SU-DHL-6 (cell line): ENCODE results near the gene CRYBB1.

Source experiments
- H2AFZ ChIP-seq: fragments of 200-600 bp; sonication (generic); 2 replicates; pipeline ENCODE4 v1.6.1; 2014; ENCODE audit warnings: low read depth, mild to moderate bottlenecking, moderate library complexity, mixed read lengths, antibody characterized with exemption, low read length; ENCODE audit not compliant: severe bottlenecking
- H3F3A ChIP-seq: fragments of 200-600 bp; shearing (Covaris generic); 2 replicates; pipeline ENCODE4 v1.6.0; 2016; ENCODE audit warnings: antibody characterized with exemption, mild to moderate bottlenecking; ENCODE audit not compliant: insufficient read depth
- H3K27ac ChIP-seq: fragments of 200-600 bp; sonication (generic); 2 replicates; pipeline ENCODE4 v1.5.1; 2016; ENCODE audit warnings: low read depth, mild to moderate bottlenecking, low read length, moderate library complexity, mixed read lengths
- H3K27me3 ChIP-seq: fragments of 200-600 bp; sonication (generic), shearing (Covaris generic); 2 replicates; pipeline ENCODE4 v1.6.0; 2014; ENCODE audit warnings: mild to moderate bottlenecking, low read length
- H3K36me3 ChIP-seq: fragments of 200-600 bp; sonication (generic); 2 replicates; pipeline ENCODE4 v1.6.1; 2014; ENCODE audit warnings: mild to moderate bottlenecking, low read length, mixed read lengths
- H3K4me2 ChIP-seq: fragments of 300-600, 200-600 bp; shearing (Covaris generic), sonication (generic); 2 replicates; pipeline ENCODE4 v1.6.0; 2014; ENCODE audit warnings: low read length, low read depth, mild to moderate bottlenecking; ENCODE audit not compliant: poor library complexity, severe bottlenecking
- H3K4me3 ChIP-seq: fragments of 200-600 bp; sonication (generic); 2 replicates; pipeline ENCODE4 v1.5.1; 2014; ENCODE audit warnings: antibody characterized with exemption, low read length, mild to moderate bottlenecking, mixed read lengths; ENCODE audit not compliant: insufficient read depth, poor library complexity, severe bottlenecking
- H3K79me2 ChIP-seq: fragments of 200-600 bp; sonication (generic); 2 replicates; pipeline ENCODE4 v1.6.1; 2014; ENCODE audit warnings: mild to moderate bottlenecking, low read length, moderate library complexity; ENCODE audit not compliant: insufficient read depth
- H3K9ac ChIP-seq: fragments of 200-600 bp; sonication (generic); 2 replicates; pipeline ENCODE4 v1.7.0; 2014; ENCODE audit warnings: mild to moderate bottlenecking, low read length
- H3K9me2 ChIP-seq: fragments of 200-600 bp; sonication (generic); replicated peaks from 2 replicates; pipeline ENCODE4 v1.6.1; 2014; ENCODE audit warnings: low read length; ENCODE audit not compliant: insufficient read depth
- H3K9me3 ChIP-seq: fragments of 200-600 bp; sonication (generic); 2 replicates; pipeline ENCODE4 v1.6.1; 2014; ENCODE audit warnings: low read length, mixed read lengths; ENCODE audit not compliant: insufficient read depth
- H4K20me1 ChIP-seq: fragments of 200-600 bp; sonication (generic); 2 replicates; pipeline ENCODE4 v1.6.1; 2014; ENCODE audit warnings: low read depth, mild to moderate bottlenecking, antibody characterized with exemption, low read length, moderate library complexity, mixed read lengths
- EZH2phosphoT487 ChIP-seq: fragments of 200-600 bp; sonication (generic), shearing (Covaris generic); conservative IDR thresholded peaks from 2 replicates; pipeline ENCODE4 v1.6.1; 2018; ENCODE audit warnings: mild to moderate bottlenecking, antibody characterized with exemption, low read length, moderate library complexity, mixed read lengths
- TF ChIP-seq, protein P1 (sequence below): fragments of 200-600 bp; sonication (generic); IDR thresholded peaks from one replicate; pipeline ENCODE4 v1.5.1; 2017; ENCODE audit warnings: antibody characterized with exemption, mild to moderate bottlenecking, low read length, moderate library complexity; ENCODE audit not compliant: insufficient read depth, poor library complexity, severe bottlenecking

The CRYBB1 gene

DNA sequence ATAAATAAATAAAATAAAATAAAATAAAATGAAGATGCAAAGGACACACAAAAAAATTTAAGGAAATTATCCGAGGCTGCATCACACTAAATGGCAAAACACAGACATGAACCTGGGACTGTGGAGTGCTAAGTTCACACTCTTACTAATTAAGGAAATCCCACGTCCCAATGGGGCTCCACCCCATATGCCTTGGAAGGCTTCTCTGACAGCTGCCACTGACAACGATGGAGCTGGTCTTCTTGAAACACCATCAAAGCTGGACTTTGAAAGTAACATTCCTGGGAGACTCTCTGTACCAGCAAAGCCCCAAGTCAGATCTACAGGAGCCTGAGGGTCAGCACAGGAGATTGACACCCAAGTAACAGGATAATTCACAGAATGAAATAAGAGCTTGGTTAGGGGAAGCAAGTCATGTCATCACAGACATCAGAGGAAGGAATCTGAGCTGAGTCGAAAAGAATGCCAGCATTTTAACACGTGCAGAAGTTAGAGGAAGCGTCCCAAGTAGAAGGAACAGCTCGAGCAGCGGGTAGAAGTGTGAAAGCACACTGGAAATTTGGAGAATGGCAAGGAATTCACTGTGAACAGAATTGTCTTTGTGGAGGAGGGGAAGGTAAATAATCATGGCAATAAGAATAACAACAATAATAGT lies 41.7 kb downstream of the CRYBB1 start:
- H3K9ac ChIP-seq, result no peak overlapping the region
- no peak for TF ChIP-seq EZH2phosphoT487
- TF ChIP-seq, protein P1, sequence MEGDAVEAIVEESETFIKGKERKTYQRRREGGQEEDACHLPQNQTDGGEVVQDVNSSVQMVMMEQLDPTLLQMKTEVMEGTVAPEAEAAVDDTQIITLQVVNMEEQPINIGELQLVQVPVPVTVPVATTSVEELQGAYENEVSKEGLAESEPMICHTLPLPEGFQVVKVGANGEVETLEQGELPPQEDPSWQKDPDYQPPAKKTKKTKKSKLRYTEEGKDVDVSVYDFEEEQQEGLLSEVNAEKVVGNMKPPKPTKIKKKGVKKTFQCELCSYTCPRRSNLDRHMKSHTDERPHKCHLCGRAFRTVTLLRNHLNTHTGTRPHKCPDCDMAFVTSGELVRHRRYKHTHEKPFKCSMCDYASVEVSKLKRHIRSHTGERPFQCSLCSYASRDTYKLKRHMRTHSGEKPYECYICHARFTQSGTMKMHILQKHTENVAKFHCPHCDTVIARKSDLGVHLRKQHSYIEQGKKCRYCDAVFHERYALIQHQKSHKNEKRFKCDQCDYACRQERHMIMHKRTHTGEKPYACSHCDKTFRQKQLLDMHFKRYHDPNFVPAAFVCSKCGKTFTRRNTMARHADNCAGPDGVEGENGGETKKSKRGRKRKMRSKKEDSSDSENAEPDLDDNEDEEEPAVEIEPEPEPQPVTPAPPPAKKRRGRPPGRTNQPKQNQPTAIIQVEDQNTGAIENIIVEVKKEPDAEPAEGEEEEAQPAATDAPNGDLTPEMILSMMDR, result no peak
- H3K27ac ChIP-seq, result no peak overlapping the region
- no peak overlapping the region for H2AFZ ChIP-seq
- H3K27me3 ChIP-seq, result no peaks in the 10 kb centered on the region
- H3K9me2 ChIP-seq, result no peaks in the 10 kb centered on the region
- no peak overlapping the region for H3K4me3 ChIP-seq
- H3K79me2 ChIP-seq, result peaks cover 20% of the 10 kb centered on the region
- no peaks in the 10 kb centered on the region for H3K9me3 ChIP-seq
- H3F3A ChIP-seq, result peaks cover 18% of the 10 kb centered on the region
- no peaks in the 10 kb centered on the region for H4K20me1 ChIP-seq
- no peaks in the 10 kb centered on the region for H3K36me3 ChIP-seq
- no peak overlapping the region for H3K4me2 ChIP-seq

DNA sequence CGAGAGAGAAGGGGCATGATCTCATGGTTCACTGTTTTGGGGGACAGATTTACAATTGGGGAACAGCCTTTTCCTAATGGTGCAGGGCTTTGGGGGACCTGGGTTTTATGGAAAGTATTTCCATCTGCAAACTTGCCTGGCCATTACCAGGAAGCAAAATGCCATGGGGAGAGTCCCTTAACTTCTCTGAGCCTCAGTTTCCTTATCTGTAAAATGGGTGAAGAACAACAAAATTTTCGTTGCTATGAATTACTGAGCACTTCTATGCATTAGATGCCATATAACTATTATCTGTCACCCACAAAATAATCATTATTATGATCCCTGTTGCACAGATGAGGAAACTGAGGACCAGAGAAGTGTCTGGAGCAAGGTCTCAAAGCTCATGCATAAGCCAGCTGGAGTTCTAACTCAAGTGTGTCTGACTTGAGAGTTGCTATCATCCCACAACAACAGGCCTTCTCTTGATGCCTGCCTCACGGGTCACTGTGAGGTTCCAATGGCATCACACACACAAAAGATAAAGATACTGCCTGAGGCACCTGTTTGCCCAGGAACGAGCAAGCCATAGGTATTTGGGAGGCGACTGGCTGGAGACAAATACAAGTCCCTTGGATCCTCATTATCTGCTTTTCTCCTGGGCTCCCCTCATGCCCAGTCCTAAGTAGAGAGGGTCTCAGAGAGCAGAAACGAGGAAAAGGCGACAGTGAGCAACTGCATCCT lies 43.7 kb downstream of the CRYBB1 start:
- Histone ChIP-seq H3K36me3 (no peaks in the 10 kb centered on the region), H3K27me3 (no peaks in the 10 kb centered on the region), H3K27ac (no peak overlapping the region), H3K9me3 (no peaks in the 10 kb centered on the region), H3K9me2 (no peaks in the 10 kb centered on the region), H3K9ac (no peak overlapping the region), H2AFZ (no peak overlapping the region), H3K4me3 (no peak overlapping the region), H3K4me2 (no peak overlapping the region), H3K79me2 (peaks cover 13% of the 10 kb centered on the region), H3F3A (peaks cover 6% of the 10 kb centered on the region; the same call in 1 of the 2 replicates), H4K20me1 (no peaks in the 10 kb centered on the region)
- no peak for TF ChIP-seq EZH2phosphoT487
- TF ChIP-seq, protein P1, result no peak

DNA sequence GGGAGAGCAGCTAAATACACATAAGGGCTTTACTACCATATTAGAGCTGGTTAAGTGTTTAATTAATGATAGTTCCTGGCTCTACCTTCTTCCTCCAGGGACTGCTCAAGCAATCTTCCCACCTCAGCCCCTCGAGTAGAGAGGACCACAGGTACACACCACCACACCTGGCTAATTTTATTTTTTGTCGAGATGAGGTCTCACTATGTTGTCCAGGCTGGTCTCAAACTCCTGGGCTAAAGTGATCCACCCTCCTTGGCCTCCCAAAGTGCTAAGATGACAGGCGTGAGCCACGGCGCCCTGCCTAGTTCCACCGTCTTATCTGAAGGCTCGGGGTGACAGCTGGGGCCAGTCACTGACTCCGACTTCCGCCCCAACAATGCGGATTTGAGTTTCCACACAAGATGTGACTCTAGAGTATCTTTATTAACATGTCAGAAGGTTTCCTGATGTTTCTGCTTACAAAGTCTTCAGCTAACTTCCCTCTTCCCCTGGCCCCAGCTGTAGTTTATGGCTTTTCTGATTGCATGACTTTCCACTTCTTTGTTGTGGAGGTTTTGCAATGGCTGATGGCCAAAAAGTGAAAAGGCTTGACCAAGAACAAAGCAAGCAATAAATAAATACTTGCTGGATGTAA lies 44.7 kb downstream of the CRYBB1 start:
- H3K9ac ChIP-seq, result no peak overlapping the region
- H3K27me3 ChIP-seq, result no peaks in the 10 kb centered on the region
- no peaks in the 10 kb centered on the region for H3K9me3 ChIP-seq
- H2AFZ ChIP-seq, result no peak overlapping the region
- H3K36me3 ChIP-seq, result no peaks in the 10 kb centered on the region
- H4K20me1 ChIP-seq, result no peaks in the 10 kb centered on the region
- H3K4me2 ChIP-seq, result no peak overlapping the region
- no peak overlapping the region for H3K27ac ChIP-seq
- peaks cover 9% of the 10 kb centered on the region for H3K79me2 ChIP-seq
- no peaks in the 10 kb centered on the region for H3F3A ChIP-seq
- TF ChIP-seq, protein P1, result no peak
- no peak for TF ChIP-seq EZH2phosphoT487
- H3K4me3 ChIP-seq, result no peak overlapping the region
- no peaks in the 10 kb centered on the region for H3K9me2 ChIP-seq
